OCI-LY1 (cell line): Measurements from ENCODE around the gene CD82.

Source experiments
- EZH2 ChIP-seq: fragments of 200-600 bp; sonication (generic), shearing (Covaris generic); IDR thresholded peaks from 2 replicates; pipeline ENCODE4 v1.8.0; 2017; ENCODE audit warnings: borderline replicate concordance, mixed run types, mild to moderate bottlenecking, antibody characterized with exemption, low read length, moderate library complexity, mixed read lengths
- TF ChIP-seq, protein P1 (sequence below): fragments of 200-600 bp; sonication (generic), shearing (Covaris generic); IDR thresholded peaks from 2 replicates; pipeline ENCODE4 v1.5.1; 2017; ENCODE audit warnings: mild to moderate bottlenecking, antibody characterized with exemption, low read length, moderate library complexity, mixed read lengths

GRCh38 chr11:44579302-44579761 is 13.9 kb downstream of the CD82 start:
- TF ChIP-seq, protein P1, sequence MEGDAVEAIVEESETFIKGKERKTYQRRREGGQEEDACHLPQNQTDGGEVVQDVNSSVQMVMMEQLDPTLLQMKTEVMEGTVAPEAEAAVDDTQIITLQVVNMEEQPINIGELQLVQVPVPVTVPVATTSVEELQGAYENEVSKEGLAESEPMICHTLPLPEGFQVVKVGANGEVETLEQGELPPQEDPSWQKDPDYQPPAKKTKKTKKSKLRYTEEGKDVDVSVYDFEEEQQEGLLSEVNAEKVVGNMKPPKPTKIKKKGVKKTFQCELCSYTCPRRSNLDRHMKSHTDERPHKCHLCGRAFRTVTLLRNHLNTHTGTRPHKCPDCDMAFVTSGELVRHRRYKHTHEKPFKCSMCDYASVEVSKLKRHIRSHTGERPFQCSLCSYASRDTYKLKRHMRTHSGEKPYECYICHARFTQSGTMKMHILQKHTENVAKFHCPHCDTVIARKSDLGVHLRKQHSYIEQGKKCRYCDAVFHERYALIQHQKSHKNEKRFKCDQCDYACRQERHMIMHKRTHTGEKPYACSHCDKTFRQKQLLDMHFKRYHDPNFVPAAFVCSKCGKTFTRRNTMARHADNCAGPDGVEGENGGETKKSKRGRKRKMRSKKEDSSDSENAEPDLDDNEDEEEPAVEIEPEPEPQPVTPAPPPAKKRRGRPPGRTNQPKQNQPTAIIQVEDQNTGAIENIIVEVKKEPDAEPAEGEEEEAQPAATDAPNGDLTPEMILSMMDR = no peak
- no peak for TF ChIP-seq EZH2
